Breast epithelium (tissue), 4 donors: ENCODE measurements around the gene ERC1. TPM values are rescaled to one million over a fixed set of nuclear protein-coding genes. Genes with fewer than 3 reads are reported as not detected.

Source experiments
- DNase-seq, 2 donors: peaks; one replicate each; pipeline ENCODE4 v3.0.0-alpha.2; 2019; ENCODE audit warnings: low spot score in 2 of 2
- H3K27ac ChIP-seq, 2 donors: fragments of 200-600 bp; sonication (generic) in 1 of 2; one replicate each; pipeline ENCODE4 v1.5.1; 2016 to 2019; ENCODE audit warnings: mild to moderate bottlenecking in 1 of 2
- H3K27me3 ChIP-seq, 2 donors: fragments of 200-600 bp; sonication (generic) in 1 of 2; one replicate each; pipeline versions ENCODE4 v1.5.1 to v1.6.0; 2017 to 2019; ENCODE audit warnings: control low read depth in 1 of 2, mild to moderate bottlenecking in 1 of 2
- H3K36me3 ChIP-seq: fragments of 200-600 bp; one replicate; pipeline ENCODE4 v1.5.1; 2019
- H3K4me1 ChIP-seq, 2 donors: fragments of 200-600 bp; sonication (generic); one replicate each; pipeline ENCODE4 v1.5.1; 2016 to 2019; ENCODE audit warnings: control low read depth in 1 of 2
- H3K4me3 ChIP-seq, 3 donors: fragments of 200-600 bp; sonication (generic); 1 replicate in 2 of 3; 2 replicates in 1 of 3; pipeline ENCODE4 v1.5.1; 2016 to 2019; ENCODE audit warnings: mild to moderate bottlenecking in 3 of 3, moderate library complexity in 2 of 3
- H3K9me3 ChIP-seq, 2 donors: fragments of 200-600 bp; sonication (generic) in 1 of 2; one replicate each; pipeline ENCODE4 v1.5.1; 2016 to 2019; ENCODE audit warnings: control low read depth in 1 of 2
- CTCF ChIP-seq, 3 donors: fragments of 450-650 bp; IDR thresholded peaks; one replicate each; pipeline ENCODE4 v1.5.1; 2016 to 2017; ENCODE audit warnings: antibody characterized with exemption in 3 of 3, mild to moderate bottlenecking in 3 of 3, moderate library complexity in 3 of 3
- POLR2A ChIP-seq: fragments of 450-650 bp; IDR thresholded peaks from one replicate; pipeline ENCODE4 v1.6.1; 2016; ENCODE audit warnings: antibody characterized with exemption, mild to moderate bottlenecking, moderate library complexity
- POLR2AphosphoS5 ChIP-seq, 3 donors: sonication (generic); formaldehyde crosslinking; IDR thresholded peaks; one replicate each; pipeline ENCODE4 v1.6.1; 2017; ENCODE audit warnings: antibody characterized with exemption in 3 of 3
- intact Hi-C: fragments of 100-400 bp; cut with DNase I; formaldehyde crosslinking; loops from one replicate; pipeline ENCODE4 v1.15.1; 2023; ENCODE audit warnings: low total_unique reads
- total RNA-seq, 3 donors: library from RNA; depleted of rRNA; stranded (reverse); fragments of >200 nt; gene quantifications; one replicate each; pipeline ENCODE4 v1.1.0, GENCODE V29; 2016

The ERC1 gene
- total RNA-seq, 3 donors from 2014 or later, result 47.4 to 63.4 (median 52.8) TPM

- H3K27ac ChIP-seq, result no peak overlapping the region
- DNase-seq, result no peak
- no peaks in the 10 kb centered on the region for H3K27me3 ChIP-seq
- TF ChIP-seq POLR2A (no peak), CTCF (IDR thresholded peaks at IDR 0.05) (no peak), POLR2AphosphoS5 (IDR thresholded peaks at IDR 0.05) (no peak)
- intact Hi-C loops, result no loop called here
- H3K4me3 ChIP-seq, result no peak overlapping the region
- no peaks in the 10 kb centered on the region for H3K4me1 ChIP-seq
- H3K36me3 ChIP-seq, result no peaks in the 10 kb centered on the region
- H3K9me3 ChIP-seq, result no peaks in the 10 kb centered on the region
Observed at GRCh38 chr12:1262011-1262410, 271.0 kb downstream of the ERC1 start.

- DNase-seq, result no peak
- H3K4me3 ChIP-seq, result no peak overlapping the region
- no peaks in the 10 kb centered on the region for H3K36me3 ChIP-seq
- no peaks in the 10 kb centered on the region for H3K27me3 ChIP-seq
- TF ChIP-seq POLR2A, result no peak
- TF ChIP-seq POLR2AphosphoS5 (IDR thresholded peaks at IDR 0.05), result no peak
- no peak for TF ChIP-seq CTCF (IDR thresholded peaks at IDR 0.05)
- intact Hi-C loops, result no loop called here
- no peaks in the 10 kb centered on the region for H3K9me3 ChIP-seq
- H3K4me1 ChIP-seq, result no peaks in the 10 kb centered on the region
- H3K27ac ChIP-seq, result no peak overlapping the region
Observed at GRCh38 chr12:1267243-1267642, 276.2 kb downstream of the ERC1 start.

- H3K27ac ChIP-seq, result no peak overlapping the region
- TF ChIP-seq POLR2A, result no peak
- no peaks in the 10 kb centered on the region for H3K27me3 ChIP-seq
- no peaks in the 10 kb centered on the region for H3K9me3 ChIP-seq
- no peaks in the 10 kb centered on the region for H3K4me1 ChIP-seq
- H3K4me3 ChIP-seq, result no peak overlapping the region
- DNase-seq, result no peak
- no peaks in the 10 kb centered on the region for H3K36me3 ChIP-seq
- intact Hi-C loops, result no loop called here
Observed at GRCh38 chr12:1272142-1272541, 281.1 kb downstream of the ERC1 start.

GRCh38 chr12:1273051-1273450, 282.0 kb downstream of the ERC1 start:
- Histone ChIP-seq H3K27ac (no peak overlapping the region), H3K36me3 (no peaks in the 10 kb centered on the region), H3K27me3 (no peaks in the 10 kb centered on the region), H3K4me3 (no peak overlapping the region), H3K9me3 (no peaks in the 10 kb centered on the region), H3K4me1 (no peaks in the 10 kb centered on the region)
- intact Hi-C loops, result no loop called here
- no peak for DNase-seq
- TF ChIP-seq POLR2AphosphoS5 (IDR thresholded peaks at IDR 0.05), result no peak
- no peak for TF ChIP-seq CTCF (IDR thresholded peaks at IDR 0.05)
- no peak for TF ChIP-seq POLR2A

- no peak for DNase-seq
- Histone ChIP-seq H3K27ac (no peak overlapping the region), H3K9me3 (no peaks in the 10 kb centered on the region), H3K27me3 (no peaks in the 10 kb centered on the region), H3K4me3 (no peak overlapping the region), H3K36me3 (no peaks in the 10 kb centered on the region), H3K4me1 (no peaks in the 10 kb centered on the region)
- intact Hi-C loops, result no loop called here
- TF ChIP-seq CTCF (IDR thresholded peaks at IDR 0.05) (no peak), POLR2AphosphoS5 (IDR thresholded peaks at IDR 0.05) (no peak), POLR2A (no peak)
Observed at GRCh38 chr12:1277905-1278304, 286.9 kb downstream of the ERC1 start.

- Histone ChIP-seq H3K36me3 (no peaks in the 10 kb centered on the region), H3K4me3 (no peak overlapping the region), H3K27me3 (no peaks in the 10 kb centered on the region), H3K9me3 (no peaks in the 10 kb centered on the region), H3K4me1 (no peaks in the 10 kb centered on the region), H3K27ac (no peak overlapping the region)
- DNase-seq, result no peak
- intact Hi-C loops, result no loop called here
- TF ChIP-seq POLR2AphosphoS5 (IDR thresholded peaks at IDR 0.05) (no peak), CTCF (IDR thresholded peaks at IDR 0.05) (no peak), POLR2A (no peak)
Observed at GRCh38 chr12:1279050-1279449, 288.0 kb downstream of the ERC1 start.
